ES-I3 (cell line): Measurements from ENCODE around the gene CTR9.

Experiments
- H3K36me3 ChIP-seq: 2 replicates; pipeline ENCODE4 v1.6.1; 2013; ENCODE audit warnings: mild to moderate bottlenecking, low read length, control low read depth, moderate library complexity; ENCODE audit not compliant: insufficient read depth
- H3K4me1 ChIP-seq: 2 replicates; pipeline ENCODE4 v1.6.1; 2013; ENCODE audit warnings: mild to moderate bottlenecking, control low read depth, low read length; ENCODE audit not compliant: insufficient read depth
- H3K9ac ChIP-seq: 2 replicates; pipeline ENCODE4 v1.6.1; 2013; ENCODE audit warnings: low read depth, mild to moderate bottlenecking, low read length, moderate library complexity
- H3K9me3 ChIP-seq: 2 replicates; pipeline ENCODE4 v1.6.1; 2013; ENCODE audit warnings: mild to moderate bottlenecking, low read length, moderate library complexity; ENCODE audit not compliant: control insufficient read depth, insufficient read depth

CTR9 gene

GRCh38 chr11:10750838-10751580 is at the start of gene CTR9:
Gene CTR9 (plus strand): TSS chr11:10751246. CDS start chr11:10751413, 167 bp downstream.
- Histone ChIP-seq H3K9ac (peak within 1 kb of the TSS; percentile 93), H3K4me1 (0 out of 2 replicates have a peak, but pooled peaks cover 4% of the 10 kb centered on the region), H3K36me3 (no peaks in the 10 kb centered on the region)

GRCh38 chr11:10701982-10702381 is 49.1 kb upstream of the CTR9 start:
- Histone ChIP-seq H3K4me1 (no peaks in the 10 kb centered on the region), H3K9me3 (peaks cover 3% of the 10 kb centered on the region), H3K36me3 (no peaks in the 10 kb centered on the region), H3K9ac (no peak overlapping the region)

More at GRCh38 chr11:10750838-10751580, at the start of gene CTR9:
- H3K9me3 ChIP-seq: no peaks in the 10 kb centered on the region

GRCh38 chr11:10708131-10708530 is 42.9 kb upstream of the CTR9 start:
- Histone ChIP-seq H3K36me3 (no peaks in the 10 kb centered on the region), H3K9me3 (no peaks in the 10 kb centered on the region), H3K9ac (no peak overlapping the region), H3K4me1 (no peaks in the 10 kb centered on the region)

GRCh38 chr11:10709299-10710086 is 41.6 kb upstream of the CTR9 start:
- H3K9me3 ChIP-seq: no peaks in the 10 kb centered on the region
- H3K9ac ChIP-seq: no peak overlapping the region
- H3K36me3 ChIP-seq: no peaks in the 10 kb centered on the region
- H3K4me1 ChIP-seq: no peaks in the 10 kb centered on the region

GRCh38 chr11:10715571-10715970 is 35.5 kb upstream of the CTR9 start:
- Histone ChIP-seq H3K4me1 (no peaks in the 10 kb centered on the region), H3K9me3 (no peaks in the 10 kb centered on the region), H3K9ac (no peak overlapping the region), H3K36me3 (no peaks in the 10 kb centered on the region)

GRCh38 chr11:10716122-10716521 is 34.9 kb upstream of the CTR9 start:
- Histone ChIP-seq H3K36me3 (no peaks in the 10 kb centered on the region), H3K9me3 (no peaks in the 10 kb centered on the region), H3K4me1 (no peaks in the 10 kb centered on the region), H3K9ac (no peak overlapping the region)

GRCh38 chr11:10716543-10717259 is 34.3 kb upstream of the CTR9 start:
- Histone ChIP-seq H3K9me3 (no peaks in the 10 kb centered on the region), H3K4me1 (no peaks in the 10 kb centered on the region), H3K36me3 (no peaks in the 10 kb centered on the region), H3K9ac (no peak overlapping the region)

- no peak overlapping the region for H3K9ac ChIP-seq
- H3K4me1 ChIP-seq: no peaks in the 10 kb centered on the region
- no peaks in the 10 kb centered on the region for H3K9me3 ChIP-seq
- no peaks in the 10 kb centered on the region for H3K36me3 ChIP-seq
Measured at GRCh38 chr11:10719616-10720015, 31.4 kb upstream of the CTR9 start.

- no peaks in the 10 kb centered on the region for H3K9me3 ChIP-seq
- H3K4me1 ChIP-seq: no peaks in the 10 kb centered on the region
- H3K9ac ChIP-seq: no peak overlapping the region
- H3K36me3 ChIP-seq: no peaks in the 10 kb centered on the region
Measured at GRCh38 chr11:10720881-10721376, 30.1 kb upstream of the CTR9 start.

- Histone ChIP-seq H3K36me3 (no peaks in the 10 kb centered on the region), H3K4me1 (no peaks in the 10 kb centered on the region), H3K9ac (no peak overlapping the region), H3K9me3 (no peaks in the 10 kb centered on the region)
Measured at GRCh38 chr11:10722307-10722706, 28.7 kb upstream of the CTR9 start.

- no peak overlapping the region for H3K9ac ChIP-seq
- H3K9me3 ChIP-seq: no peaks in the 10 kb centered on the region
- H3K4me1 ChIP-seq: 0 out of 2 replicates have a peak, but pooled peaks cover 2% of the 10 kb centered on the region
- no peaks in the 10 kb centered on the region for H3K36me3 ChIP-seq
Measured at GRCh38 chr11:10725114-10725906, 25.7 kb upstream of the CTR9 start.

GRCh38 chr11:10725907-10726253 is 25.2 kb upstream of the CTR9 start:
- H3K9ac ChIP-seq: no peak overlapping the region
- H3K9me3 ChIP-seq: no peaks in the 10 kb centered on the region
- H3K36me3 ChIP-seq: no peaks in the 10 kb centered on the region
- 0 out of 2 replicates have a peak, but pooled peaks cover 2% of the 10 kb centered on the region for H3K4me1 ChIP-seq

- Histone ChIP-seq H3K4me1 (0 out of 2 replicates have a peak, but pooled peaks cover 2% of the 10 kb centered on the region), H3K36me3 (no peaks in the 10 kb centered on the region), H3K9ac (no peak overlapping the region), H3K9me3 (no peaks in the 10 kb centered on the region; the same call in 1 of the 2 replicates)
Measured at GRCh38 chr11:10727146-10727851, 23.7 kb upstream of the CTR9 start.
